HG03378 (cell line): ENCODE measurements around the gene MEIS1.

ENCODE experiments used
- ATAC-seq: cut with Tn5 transposase; IDR thresholded peaks from one replicate; pipeline ENCODE4 v1.9.1; 2021; ENCODE audit warnings: mild to moderate bottlenecking, moderate library complexity; ENCODE audit not compliant: unreplicated experiment

Gene MEIS1

DNA sequence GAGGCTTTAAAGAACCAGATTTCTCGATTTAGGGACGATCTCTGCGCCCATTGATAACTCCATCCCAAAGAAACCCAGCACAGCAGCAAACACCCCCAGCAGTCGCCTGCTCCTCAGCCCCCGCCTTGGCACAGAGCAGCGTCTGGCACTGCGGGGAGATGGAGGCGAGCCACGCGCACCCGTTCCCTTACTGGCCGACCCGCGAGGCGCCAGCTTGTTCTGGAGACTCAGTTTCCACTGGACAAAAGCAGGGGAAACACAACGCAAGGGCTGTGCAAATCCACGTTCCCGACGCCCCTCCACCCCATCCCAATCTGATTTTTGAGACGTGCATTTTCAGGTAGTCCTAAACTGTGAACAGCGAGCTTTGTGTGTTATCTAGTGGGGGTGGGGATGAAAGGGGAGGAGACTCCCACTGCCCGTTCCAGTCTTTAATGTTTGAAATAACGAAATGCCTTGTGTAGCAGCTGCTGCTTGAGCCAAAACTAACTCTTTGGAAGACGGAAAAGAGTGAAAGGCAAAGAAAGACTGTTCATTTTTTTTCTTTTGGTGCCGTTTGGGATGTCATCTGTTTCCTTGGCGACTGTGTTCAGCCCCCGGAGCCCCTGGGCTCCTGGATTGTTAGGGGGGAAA, 143.2 kb downstream of the MEIS1 start:
- ATAC-seq, result no peak

DNA sequence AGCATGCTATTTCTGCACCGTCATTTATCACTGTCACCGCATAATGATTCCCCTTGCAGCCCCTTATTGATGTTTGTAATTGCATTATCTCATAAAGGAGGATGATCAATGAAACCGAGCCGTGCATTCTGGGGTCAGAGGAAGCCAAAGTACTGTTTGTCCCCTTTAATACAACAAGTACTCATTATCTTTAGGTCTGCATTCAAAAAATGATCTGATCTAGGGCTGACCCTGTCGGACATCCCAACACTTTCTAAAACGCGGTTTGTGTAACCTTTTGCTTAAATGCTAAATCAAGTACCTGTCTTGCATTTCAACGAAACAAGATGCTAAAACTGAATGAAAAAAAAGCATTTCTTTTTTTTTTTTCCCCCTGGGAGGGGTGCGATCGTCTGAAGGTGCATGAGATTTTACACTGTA, 143.8 kb downstream of the MEIS1 start:
- ATAC-seq, result no peak

DNA sequence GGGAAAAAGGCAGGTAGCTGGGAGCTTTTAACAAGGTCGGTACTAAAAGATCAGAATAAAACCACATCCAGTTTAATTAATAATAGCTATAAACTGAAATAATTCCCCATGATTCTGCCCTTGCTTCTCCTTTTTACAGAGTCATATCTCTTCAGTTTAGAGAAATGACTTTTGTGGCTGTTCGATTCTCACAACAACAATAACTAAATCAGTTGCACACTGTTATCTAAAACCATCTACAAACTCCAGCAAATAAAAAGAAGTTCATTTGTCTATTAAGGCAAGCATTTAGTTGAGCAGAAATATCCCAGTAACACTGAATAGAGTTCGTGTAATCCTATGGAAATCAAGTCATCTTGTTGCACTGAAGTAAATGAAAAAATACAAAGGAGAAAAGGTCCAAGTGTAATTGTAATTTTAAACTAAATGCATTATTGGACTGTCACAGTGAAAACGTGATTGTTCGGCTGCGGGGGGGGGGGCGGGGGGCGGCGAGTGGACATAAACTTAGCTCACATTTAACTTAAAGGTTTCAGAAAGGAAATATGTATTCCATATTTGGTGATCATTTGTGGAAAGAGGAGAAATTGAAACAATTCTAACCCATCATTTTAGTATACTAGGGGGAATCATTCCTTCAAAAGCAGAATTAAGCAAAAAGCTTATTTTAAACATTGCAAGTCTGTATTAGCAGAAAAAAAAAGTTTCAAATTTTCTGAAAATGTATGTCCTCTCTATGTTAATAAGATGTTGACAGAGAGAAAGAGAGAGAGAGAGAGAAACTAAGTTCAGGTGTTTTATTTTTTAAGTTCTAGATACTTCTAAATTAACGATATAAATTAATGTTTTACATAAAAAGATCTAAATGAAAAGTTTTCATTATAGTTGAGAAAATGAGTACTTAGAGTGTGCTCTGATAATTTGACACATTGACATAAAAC, 144.5 kb downstream of the MEIS1 start:
- no peak for ATAC-seq

DNA sequence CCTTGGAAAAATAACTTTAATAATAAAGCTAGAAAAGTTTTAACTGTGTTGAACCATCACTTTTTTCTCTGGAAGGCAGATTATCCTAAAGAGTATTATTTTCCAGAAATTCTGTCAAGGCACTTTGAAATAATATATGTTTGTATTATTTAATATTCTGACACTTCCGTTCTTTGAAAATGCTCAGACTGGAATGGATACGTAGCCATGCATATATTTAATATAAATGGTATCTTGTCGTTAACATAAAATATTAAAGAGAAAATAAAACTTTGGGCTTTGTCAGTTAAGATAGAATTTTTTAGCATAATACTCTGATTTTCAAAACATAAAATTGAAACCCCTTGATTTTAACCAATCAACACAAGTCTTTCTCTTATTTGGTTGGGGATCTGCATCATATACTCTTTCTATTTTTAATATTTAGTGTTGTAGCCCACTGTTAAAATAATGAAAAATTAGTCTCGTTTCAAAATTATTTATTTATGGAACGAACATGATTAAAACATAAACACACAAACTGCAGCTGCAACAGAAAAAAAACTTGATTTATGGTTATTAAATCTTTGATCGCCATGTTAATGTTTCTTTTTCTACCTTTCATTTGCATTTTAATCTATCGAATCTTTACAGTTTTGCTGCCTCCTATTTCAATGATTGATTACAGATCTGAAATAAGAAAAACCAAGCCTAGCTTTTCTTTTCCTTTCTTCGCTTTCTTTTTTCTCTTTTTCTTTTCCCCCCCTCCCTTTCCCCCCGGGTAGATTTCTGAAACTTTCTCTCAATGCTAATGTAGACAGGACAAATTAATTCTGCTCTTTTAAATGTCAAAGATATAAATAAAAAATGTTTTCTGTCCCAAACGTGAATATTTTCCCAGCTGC, 145.5 kb downstream of the MEIS1 start:
- no peak for ATAC-seq

DNA sequence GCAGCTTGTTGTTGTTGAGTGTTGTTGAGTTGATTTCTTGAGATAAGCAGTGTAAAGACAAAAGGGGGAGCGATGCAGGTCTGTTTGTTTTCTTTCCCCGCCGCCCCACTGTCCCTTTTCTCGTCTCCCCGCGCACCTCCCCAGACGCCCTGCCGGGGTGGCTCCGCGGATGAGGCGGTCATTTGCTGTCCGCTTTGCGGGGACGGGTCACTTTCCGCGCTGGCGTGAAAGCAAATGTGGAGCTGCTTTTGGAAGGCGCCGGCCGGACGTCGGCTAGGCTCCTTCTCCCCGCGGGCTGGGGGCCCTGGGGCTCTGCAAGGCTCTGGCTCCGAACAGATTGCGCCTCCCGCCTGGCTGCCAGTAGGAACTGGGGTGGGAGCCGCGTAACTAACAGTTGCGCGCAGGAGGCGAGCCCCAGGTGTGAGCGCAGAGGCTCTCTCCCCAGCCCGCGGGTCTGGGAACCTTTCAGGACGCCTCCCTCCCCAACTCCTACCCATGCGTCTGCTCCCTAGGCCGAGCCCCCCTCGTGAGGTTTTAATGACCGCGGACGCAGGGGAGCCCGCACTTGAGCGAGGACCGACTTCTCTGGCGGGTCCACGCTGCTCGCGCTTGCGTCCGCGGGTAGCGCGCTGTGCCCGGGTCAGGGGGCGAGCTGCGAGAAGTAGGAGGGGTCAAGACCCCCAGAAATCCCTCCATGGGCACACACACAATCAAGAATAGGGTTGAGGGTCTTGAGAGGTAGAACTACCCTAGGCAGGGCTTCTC, 146.6 kb downstream of the MEIS1 start:
- no peak for ATAC-seq

DNA sequence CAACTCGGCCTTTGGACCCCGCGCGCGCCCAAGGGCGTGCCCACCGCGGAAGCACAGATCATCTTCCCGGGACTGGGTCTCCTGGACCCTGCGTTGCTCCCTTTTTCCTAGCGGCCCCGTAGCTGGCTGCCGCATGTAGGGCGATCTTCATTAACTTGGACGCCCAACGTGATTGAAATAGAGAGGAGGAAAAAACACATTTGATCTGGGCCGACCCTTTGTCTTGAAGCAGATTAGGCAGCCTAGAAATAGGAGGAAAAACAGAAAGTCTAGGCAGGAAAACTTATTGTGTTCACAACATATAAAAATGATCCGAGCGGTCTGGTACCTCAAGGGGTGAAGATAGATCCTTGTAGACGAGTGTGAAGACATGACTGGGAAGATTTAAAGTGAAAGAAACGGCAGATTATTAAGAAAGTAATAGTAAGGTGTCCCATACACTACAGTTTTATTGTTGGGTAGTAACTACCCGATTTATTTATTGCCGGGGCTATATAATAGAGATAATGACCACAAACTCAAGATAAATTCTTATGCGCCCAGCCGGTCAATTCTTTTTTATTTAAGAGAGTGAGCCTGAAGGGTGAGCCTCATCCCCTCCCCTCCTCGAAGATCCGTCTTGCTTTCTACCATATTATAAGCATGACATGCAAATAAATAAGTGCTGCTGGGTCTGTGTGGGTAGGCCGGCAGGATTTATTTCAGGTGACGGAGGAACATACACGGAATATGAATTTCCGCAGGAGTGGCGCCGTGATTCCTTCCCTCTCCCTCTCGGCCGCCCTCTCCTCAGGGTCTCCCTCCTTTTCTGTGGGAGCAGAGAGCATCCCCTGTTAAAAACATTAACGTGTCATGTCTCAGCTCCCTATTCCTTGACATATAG, 147.4 kb downstream of the MEIS1 start:
- ATAC-seq, result no peak

DNA sequence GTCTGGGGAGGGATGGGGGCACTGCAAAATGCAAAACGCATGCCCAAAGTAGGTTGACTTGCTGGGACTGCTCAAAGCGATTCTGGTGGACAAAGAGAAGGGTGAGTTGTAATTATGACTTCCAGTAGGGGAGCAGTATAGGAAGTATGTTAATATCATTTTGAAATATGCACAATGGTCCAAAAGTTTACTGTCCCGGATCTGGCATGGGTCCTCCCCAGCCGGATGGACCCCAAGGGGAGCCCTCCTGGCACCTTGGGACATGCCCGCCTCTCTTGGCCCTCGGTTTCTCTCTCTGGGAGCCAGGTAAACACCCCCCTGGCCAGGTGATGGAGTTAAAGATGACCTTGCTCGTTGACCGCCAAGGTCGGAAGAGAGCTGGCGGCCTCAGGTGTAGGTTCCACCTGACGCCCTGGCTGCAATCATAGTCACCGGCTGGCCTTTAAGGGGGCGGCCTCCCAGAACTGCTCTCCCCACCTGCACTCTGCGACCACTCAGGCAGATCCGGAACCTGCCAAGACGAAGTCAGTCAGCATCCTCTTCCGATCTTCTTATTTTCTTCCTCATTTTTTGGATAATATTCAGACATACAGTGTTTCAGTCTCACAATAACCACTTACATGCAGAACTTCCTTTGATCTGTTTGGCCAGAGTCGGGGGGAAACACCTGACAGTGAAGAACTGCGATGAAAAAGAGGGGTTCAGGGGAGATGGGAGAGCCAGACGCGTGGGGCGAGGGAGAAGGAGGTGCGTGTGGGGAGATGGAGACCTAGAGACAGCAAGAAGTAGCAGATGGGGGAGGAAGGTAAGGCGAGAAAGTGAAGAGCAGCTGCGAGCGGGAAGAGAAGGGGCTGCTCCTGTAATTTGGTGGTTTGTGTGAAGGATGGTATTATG, 148.3 kb downstream of the MEIS1 start:
- no peak for ATAC-seq

DNA sequence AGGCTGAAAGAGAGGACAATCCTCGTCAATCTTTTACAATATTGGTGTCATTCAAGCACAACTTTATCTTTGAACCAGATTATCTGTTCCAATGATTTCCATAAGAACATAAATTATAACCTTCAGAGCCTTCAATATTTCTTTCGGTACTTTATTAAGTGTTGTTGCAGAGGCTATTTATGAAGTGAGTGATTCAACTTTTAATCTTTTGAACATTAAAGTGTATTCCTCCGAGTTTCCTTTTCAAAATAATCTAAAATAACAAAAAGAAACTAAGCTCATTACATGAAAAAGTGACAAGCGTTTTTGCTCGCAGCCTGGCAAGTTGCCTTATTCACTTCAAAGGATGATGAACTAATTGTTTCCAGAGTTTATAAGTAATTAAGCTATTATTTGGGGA, 149.0 kb downstream of the MEIS1 start:
- no peak for ATAC-seq

DNA sequence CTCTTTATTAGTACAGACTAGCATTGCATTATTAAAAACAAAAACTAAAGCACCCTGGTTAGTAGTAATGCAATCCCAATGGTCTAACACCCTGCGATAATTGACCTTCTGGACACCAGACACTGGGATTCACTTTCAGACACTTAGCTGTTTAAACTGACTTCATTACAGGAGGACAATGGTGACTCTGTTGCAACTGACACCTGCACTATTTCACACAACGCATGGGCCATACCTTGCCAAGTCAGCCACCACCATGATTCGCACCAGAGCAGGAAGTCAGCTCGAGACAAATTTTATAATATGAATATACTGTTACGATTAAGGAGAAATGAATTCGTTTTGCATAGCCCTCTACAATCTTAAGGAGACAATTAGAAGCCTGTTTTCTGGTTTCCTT, 150.7 kb downstream of the MEIS1 start:
- no peak for ATAC-seq

DNA sequence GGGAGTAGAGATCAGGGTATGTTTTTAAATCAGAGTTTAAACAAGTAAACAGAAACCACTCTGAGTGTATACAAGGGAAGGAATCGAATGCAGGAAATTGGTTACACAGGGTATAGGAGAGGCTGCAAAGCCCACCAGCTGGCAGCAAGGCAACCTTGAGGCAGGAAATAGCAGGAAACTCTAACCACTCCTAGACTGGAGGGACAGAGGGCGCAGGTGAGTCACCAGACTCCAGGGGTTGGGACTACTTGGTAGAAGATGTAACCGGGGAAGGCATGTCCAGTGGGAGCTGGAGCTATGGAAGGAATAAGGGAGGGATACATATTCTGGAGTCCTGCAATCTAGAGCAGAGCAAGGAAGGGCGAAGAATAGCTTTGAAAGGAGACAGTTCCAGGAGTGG, 152.3 kb downstream of the MEIS1 start:
- no peak for ATAC-seq

DNA sequence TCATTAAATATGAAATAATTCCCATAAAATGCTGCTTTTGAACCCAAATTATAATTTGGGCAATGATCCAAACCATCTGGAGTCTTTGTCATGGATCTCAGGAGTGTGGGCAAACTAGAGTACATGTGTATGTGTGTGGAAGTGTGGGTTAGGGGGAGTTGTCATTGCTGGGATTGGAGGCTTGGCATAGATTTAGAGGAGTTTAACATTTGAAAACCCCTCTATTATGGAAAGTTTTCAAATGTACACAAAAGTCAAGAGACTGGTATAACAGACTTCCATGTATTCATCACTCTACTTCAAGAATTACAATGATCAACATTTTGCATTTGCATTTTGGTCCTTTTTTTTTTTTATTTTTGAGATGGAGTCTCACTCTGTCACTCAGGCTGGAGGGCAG, 159.1 kb downstream of the MEIS1 start:
- no peak for ATAC-seq

DNA sequence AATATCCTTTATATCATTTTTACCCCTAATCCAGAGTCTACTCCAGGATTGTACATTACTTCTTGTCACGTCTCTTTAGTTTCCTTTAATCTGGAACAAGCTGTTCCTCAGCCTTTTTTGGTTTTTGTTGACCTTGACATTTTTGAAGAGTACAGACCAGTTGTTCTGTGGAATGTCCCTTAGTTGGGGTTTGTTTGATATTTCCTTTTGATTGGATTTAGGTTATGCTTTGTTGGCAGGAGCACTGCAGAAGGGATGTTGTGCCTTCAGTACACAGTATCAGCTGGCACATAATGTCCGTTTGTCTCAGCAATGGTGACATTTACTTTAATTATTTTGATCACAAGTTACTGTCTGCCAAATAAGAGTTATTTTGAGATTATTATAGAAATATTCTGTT, 160.6 kb downstream of the MEIS1 start:
- no peak for ATAC-seq

DNA sequence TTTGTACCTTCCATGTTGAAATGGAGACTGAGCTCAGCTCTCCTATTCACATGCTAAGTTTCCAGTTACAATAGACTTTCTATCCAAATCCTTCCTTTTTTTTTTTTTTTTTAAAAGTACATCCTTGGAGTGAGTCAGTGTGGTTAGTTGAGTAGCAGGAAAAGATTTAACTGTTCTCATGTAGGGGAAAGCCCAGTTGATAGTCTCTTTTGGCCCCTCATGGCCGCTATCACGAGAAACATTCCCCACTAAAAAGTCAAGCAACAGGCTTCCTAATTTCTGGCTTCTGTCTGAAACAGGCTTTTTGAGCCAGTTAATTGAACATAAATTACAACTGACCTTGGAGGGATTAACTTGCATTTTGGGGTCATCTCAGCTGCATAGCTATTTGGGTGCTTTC, 161.3 kb downstream of the MEIS1 start:
- ATAC-seq, result no peak

DNA sequence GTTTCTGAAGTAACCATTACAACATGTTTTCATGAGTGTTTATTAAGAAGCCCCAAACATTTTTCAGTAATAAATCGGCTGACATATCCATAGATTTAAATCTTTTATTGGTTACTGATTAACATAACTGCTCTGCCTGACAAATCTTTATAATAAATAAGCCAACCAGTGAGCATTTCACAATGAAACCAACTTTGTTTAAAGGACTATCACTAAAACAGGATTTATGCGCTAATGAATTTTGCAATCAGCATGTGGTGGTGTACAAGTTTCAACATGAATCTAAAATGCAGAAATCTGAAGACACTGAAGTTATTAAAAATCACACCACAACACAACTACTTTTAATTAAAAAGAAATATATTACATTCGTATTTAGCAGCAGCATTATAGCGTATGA, 166.7 kb downstream of the MEIS1 start:
- no peak for ATAC-seq

DNA sequence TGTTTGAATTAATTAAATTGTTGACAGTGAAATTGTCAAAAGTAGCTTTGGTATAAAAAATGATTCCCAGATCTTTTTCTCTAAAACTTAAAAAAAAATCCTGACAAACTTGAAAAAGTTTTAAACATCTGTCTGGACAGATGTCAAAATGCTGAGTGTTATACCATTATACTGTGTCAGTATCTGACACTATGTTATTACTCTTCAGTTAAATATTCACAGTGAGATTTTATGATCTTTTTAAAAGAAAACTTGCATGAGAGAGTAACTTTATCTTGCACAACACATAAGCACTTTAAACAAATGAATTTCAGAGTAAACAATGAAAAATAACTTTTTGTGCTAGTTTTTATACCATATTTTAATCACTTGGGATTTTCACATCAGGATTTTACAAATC, 167.4 kb downstream of the MEIS1 start:
- ATAC-seq, result no peak

DNA sequence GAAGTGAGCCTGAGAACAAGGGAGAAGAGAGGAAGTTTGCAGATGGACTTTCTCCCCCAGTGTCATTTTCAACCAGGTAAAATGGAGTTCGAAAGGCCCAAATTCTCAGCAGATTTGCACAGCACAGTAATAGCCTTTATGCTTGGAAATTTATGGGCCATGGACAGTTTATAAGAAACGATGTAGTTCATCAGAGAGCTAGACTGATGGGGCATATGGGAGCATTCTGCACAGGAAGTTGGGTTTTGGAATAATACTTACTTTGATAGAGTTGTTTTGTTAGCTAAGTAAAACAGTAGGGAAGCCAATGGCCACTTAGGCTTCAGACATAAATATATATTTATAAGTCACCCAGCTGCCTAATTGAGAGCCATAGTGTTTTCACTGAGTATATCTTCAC, 169.4 kb downstream of the MEIS1 start:
- no peak for ATAC-seq

DNA sequence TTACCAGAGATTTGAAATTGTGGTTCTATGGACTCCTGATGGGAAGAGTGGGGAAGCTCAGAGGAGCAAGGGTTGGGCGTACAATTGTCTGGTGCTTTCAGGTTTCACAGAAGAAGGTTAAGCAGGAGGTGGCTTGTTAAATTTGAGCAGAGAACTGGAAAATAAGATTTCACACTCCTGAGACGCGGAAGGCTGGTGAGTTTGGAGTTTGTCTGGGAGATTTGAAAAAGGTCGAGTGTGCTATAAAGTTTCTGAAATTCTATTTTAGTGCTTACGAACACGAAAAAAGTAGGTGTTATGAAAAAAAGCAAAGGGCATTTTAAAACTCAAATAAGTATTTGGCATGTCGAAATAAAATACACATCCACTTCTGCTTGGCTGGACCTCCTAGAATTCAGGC, 170.1 kb downstream of the MEIS1 start:
- ATAC-seq, result no peak

DNA sequence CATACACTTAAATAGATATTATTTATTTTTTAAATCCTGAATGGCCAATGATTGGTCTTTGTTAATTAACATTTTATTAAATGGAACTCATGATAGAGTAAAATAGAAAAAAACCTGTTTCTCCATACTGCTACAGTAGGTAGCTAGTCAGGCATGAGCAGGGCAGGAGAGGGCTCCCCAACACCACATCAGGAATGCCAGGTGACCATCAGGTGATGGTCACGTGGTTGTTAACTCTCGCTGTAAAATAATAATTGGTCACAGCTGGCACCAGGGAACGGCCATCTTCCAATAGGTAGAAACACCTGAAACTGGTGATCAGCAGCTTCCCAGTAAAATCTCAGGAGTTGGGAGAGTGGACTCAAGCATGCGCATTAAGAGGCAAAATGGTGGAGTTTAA, 172.2 kb downstream of the MEIS1 start:
- no peak for ATAC-seq
